Renal pelvis (tissue), 4 donors: ENCODE measurements around the gene CD37. TPM values are rescaled to one million over a fixed set of nuclear protein-coding genes. Genes with fewer than 3 reads are reported as not detected.
"Not testable (repeated sequence)": the region's sequence is repeated elsewhere in the genome, so short reads cannot be mapped to it uniquely, and the experiment has no call there.

Experiments
- DNase-seq: peaks from one replicate; pipeline ENCODE4 v3.0.0-alpha.2; 2013
- polyA plus RNA-seq, 3 donors: library from polyadenylated mRNA; unstranded; fragments of 120-200 nt; gene quantifications; one replicate each; pipeline ENCODE4 v1.2.1, GENCODE V29; 2013; ENCODE audit not compliant: insufficient read length in 3 of 3

The CD37 gene
- polyA plus RNA-seq, 3 donors, result 26.6 to 38.2 (median 36.4) TPM

DNA sequence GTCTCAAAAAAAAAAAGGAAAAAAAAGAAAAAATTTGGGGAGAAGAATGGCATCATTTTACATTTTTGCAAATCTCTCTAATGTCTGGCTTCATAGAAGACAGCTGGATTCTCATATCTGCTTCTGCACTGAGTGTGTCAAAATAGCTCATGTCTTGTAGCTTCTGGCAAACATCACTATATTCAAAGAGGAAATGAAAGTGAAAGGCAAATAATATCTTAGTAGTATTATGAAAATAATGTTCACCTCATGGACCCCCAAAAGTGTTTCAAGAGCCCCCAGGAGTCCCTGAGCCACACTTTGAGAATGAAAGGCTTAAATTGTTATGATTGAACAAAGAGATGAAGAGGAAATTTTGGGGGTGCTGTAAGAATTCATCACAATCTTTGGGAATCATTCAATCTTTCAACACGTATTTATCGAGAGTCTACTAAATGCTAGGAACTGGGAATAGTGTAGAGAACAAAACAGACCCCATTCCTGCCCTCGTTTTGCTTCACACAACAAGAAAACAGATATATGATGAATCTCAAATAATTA is 9.0 kb upstream of the CD37 start:
- DNase-seq, result no peak

DNA sequence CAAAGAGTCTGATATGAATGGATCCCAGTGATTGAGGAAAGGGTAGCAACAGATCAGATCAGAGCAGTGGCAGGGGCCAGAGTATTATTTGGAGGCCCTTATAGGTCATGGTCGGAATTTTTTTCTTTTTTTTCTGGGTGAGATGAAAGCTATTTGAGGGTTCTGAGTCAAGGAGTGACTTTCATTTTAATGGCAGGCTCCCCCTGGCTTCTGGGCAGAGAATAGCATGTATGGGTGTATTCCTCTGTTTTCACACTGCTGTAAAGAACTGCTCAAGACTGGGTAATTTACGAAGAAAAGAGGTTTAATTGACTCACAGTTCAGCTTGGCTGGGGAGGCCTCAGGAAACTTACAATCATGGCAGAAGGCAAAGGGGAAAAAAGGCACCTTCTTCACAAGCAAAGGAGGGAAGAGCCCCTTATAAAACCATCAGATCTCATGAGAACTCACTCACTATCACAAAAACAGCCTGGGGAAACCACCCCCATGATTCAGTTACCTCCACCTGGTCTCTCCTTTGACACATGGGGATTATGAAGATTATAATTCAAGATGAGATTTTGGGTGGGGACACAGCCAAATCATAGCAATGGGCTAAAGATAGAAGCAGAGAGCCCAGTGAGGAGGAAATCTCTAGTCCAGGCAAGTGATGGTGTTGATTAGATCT is 7.2 kb upstream of the CD37 start:
- DNase-seq, result no peak

DNA sequence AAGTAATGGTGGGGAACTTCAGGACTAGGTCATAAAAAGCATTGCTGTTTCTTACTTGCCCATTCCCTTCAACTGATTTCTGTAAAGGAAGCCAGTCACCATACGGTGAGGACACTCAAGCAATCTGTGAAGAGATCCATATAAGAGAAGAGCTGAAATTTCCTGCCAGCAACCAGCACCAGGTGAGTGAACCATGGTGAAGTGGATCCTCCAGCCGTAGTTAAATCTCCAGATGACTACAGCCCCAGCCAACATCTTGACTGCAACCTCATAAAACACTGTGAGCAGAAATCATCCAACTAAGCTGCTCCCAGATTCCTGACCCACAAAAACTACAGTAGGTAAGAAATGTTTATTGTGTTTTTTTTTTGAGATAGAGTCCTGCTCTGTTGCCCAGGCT is 6.5 kb upstream of the CD37 start:
- DNase-seq, result no peak

DNA sequence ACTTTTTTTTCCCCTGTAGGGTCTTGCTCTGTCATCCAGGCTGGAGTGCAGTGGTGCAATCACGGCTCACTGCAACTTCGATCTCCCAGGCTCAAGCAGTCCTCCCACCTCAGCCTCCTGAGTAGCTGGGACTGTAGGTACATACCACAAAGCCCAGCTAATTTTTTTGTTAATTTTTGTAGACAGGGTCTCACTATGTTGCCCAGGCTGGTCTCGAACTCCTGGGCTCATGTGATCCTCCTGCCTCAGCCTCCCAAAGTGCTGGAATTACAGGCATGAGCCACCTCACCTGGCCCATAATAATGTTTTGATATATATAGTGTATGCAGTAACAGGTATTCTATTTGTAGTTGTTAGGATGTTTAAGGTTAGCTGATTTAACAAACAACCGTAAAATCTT is 4.0 kb upstream of the CD37 start:
- DNase-seq, result not testable (repeated sequence)

DNA sequence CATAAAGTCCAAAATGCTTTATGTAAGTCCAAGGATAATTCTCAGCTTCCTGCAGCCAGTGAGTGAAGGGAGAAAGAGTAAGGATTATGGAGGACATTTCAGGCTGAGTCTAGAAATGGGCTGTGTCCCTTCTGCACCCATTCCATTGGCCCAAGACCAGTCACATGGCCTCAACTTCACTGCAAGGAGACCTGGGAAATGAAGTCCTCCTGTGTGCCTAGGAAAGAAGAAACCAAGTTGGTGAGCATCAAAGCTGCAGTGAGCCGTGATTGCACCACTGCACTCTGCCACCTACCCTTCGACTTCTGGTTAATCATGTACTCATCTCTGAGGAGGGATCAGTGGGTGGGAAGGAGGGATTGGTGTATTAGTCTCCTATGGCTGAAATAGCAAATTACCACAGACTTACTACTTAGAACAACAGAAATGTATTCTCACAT is 3.6 kb upstream of the CD37 start:
- peak; percentile 44 for DNase-seq

DNA sequence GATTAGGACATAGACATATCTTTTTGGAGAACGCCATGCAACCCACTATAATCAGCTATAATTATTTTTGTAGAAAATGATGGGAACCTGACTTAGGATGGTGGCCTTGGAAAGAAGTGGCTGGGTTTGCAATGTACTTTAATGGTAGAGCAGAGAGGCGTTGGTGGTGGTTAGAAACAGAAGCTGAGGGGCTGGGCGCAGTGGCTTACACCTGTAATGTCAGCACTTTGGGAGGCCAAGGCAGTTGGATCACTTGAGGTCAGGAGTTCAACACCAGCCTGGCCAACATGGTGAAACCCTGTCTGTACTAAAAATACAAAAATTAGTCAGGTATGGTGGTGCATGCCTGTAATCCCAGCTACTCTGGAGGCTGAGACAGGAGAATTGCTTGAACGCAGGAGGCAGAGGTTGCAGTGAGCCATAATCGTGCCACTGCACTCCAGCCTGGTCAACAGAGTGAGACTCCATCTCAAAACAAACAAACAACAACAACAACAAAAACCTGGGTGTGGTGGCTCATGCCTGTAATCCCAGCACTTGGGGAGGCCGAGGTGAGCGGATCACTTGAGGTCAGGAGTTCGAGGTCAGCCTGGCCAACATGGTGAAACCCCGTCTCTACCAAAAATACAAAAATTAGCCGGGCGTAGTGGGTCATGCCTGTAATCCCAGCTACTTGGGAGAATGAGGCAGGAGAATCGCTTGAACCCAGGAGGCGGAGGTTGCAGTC is 2.4 kb upstream of the CD37 start:
- DNase-seq, result not testable (repeated sequence)

DNA sequence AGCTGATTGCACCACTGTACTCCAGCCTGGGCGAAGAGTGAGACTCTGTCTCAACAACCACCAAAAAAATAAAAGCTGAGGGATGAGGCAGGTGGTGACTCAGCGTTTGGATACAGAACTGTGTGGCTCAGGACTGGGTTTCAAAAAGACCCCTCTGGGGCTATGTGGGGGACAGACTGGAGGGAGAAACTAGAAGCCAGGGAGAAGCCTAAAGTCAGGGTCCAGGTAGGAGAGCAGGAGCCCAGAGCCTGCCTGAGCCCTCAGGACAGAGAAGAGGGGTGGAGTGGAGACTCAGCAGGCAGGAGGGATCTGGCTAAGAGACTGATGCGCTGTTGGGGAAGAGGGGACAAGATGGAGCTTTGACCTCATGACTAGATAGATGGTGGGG is 1.8 kb upstream of the CD37 start:
- no peak for DNase-seq

DNA sequence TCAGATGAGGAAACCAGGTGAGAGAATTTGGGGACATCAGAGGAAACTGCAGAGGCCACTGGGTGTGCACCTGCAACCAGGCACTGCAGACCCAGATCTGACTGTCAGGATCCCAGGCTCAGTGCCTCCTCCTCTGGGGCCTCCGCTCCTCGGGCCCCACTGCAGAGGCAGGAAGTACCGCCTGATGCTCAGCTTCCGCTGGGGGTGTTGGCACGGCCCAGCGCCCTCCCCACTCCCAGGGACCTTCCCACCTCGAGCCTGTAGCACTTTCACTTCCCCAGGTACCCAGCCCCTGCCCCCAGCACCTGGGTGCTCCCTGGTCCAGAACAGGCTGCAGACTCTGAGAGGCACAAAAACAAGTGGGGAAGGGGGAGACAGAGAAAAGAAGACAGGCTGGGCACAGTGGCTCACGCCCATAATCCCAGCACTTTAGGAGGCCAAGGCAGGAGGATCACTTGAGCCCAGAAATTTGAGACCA is 1.4 kb upstream of the CD37 start:
- DNase-seq, result no peak

DNA sequence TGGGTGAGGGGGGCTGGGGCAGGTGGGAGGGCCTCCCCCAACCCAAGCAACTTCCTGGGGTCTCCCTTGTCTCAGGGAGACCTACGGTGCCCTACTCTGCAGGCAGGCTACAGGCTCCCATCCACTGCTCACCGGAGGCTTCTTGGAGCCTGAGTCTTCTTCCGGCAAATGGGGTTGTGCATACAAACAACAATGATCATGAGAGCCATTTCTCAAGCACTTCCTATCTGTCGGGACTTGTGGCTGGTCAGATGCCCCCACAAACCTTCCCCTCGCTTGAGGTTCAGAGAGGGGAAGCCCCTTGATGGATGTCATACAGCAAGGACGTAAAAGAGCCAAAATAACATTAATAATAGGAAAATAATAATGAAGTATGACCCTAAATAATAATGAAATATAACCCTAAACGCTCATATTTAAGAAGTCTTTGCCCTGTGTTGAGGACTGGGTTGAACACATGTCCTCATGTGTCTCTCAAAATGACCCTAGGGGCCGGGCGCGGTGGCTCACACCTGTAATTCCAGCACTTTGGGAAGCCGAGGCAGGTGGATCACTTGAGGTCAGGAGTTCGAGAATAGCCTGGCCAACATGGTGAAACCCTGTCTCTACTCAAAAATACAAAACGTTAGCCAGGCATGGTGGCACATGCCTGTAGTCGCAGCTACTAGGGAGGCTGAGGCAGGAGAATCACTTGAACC is 727 bp downstream of the CD37 start:
- no peak for DNase-seq

DNA sequence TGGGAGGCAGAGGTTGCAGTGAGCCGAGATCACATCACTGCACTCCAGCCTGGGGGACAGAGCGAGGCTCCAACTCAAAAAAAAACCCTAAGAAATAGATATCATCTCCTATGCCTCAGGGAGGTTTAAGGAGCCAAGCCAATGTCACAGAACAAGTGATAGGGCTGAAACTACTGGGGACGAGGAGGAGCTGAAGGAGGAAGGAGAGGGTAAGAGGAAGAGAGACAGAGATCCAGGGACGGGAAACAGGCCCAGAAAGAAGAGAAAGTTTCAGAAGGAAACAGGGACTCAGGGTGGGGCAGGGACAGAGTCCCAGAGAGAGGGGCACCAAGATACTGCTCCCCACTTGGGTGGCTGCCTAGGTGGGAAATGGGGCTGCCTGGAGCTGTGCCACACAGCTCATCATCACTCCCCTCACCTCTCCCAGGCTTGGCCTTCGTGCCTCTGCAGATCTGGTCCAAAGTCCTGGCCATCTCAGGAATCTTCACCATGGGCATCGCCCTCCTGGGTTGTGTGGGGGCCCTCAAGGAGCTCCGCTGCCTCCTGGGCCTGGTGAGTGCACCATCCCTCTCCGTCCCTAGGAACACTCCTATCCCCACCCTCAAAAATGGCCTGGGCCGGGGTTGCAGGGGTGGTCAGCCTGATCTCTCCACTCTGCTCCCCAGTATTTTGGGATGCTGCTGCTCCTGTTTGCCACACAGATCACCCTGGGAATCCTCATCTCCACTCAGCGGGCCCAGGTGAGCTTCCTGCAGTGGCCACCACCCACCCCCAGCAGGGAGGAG is 1.5 kb downstream of the CD37 start:
- DNase-seq, result no peak

DNA sequence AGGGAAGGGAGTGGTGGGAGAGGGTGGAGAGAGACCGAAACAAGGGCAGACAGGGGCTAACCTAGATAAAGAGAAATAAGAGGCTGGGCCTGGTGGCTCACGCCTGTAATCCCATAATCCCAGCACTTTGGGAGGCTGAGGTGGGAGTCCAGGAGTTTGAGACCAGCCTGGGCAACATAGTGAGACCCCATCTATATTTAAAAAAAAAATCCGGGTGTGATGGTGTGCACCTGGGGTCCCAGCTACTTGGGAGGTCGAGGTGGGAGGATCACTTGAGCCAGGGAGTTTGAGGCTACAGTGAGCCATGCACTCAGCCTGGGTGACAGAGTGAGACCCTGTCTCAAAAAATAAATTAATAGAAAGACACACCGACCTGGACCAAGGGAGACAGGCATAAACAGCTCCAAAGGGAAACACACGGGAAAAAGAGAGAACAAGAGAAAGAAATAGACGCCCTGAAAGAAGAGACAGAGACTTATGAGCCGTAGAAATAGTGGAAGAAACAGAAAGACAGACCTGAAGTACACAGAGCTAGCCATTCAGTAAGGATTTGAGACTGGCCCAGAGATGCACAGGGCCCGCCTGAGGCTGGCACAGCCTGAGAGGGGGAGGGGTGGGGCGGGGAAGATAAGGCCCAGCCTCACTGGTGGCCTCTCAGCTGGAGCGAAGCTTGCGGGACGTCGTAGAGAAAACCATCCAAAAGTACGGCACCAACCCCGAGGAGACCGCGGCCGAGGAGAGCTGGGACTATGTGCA is 2.2 kb downstream of the CD37 start:
- DNase-seq, result no peak

DNA sequence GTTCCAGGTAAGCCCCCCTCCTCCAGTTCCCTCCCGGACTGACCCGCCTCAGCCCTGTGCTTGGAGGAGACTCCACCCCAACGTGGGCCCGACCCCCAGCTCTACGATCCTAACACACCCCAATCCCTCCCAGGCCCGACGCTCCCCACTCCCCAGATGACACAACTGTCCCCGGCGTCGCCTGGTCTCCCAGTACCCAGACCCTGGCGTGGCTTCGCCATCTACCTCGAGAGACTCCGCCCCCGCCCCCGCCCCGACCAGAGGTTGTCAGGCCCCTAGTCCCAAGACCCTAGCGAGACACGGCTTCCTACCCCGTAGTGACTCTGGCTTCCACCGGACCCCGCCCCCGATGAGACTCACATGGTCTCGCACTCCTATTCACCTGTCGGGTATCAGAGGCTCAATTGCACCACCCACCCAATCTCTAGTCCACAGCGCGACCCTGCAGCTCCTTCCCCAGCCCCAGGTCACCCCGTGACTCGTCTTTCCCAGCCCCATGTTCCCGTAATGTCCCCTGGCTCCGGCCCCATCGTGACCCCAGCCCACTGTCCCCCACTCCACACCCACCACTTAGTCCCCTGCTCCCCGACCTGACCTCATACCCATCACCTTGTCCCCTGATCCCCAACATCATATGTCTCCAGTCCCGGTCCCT is 2.9 kb downstream of the CD37 start:
- no peak for DNase-seq

DNA sequence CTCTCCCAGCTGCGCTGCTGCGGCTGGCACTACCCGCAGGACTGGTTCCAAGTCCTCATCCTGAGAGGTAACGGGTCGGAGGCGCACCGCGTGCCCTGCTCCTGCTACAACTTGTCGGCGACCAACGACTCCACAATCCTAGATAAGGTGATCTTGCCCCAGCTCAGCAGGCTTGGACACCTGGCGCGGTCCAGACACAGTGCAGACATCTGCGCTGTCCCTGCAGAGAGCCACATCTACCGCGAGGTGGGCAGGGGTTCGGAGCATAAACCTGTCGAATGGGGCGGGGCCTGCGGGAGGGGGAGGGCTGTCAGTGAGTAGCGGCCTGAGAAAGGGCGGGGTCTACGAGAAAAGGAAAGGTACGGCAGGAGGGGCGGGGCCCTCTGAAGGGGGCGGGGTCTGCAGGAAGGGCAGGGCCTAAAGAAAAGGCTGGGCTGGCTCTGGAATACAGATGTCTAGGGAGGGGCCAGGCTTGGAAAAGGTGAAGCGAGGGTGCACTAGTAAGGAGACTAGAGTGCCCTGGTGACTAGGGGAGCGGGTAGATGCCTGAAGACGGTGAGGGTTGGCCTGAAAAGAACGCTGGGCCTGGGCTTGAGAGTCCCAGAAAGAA is 3.6 kb downstream of the CD37 start:
- peak; percentile 85 for DNase-seq

DNA sequence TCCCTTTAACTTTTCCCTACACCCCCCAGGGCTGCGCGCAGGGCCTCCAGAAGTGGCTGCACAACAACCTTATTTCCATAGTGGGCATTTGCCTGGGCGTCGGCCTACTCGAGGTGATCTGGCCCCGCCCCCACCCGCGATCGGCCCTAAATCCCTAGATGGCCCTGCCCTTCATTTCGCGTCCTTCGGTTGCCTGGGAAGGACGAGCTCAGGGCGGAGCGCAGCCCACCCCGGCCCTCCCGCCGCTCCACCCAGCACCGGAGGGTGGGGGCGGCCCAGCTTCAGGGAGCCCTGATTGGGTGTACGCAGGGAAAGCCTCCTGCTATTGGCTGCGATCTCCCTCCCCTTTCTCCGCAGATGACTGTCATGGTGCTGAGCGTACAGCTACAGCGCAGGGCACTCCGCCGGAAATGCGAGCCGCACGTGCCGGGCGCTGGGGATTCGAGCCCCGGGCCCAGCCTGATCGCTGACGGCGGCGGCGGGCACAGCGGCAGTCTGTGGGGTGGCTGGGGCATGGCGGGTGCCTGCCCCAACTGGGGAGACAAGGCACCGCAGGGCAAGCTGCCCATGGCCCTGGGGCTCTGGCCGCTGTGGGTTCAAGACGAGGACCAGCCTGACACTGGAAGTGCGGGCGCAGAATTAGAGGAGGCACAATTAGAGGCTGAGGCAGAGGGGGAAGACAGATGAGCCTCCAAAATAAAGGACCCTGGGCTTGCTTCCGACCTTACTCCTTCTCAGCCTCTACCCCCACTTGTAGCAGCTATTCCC is 4.3 kb downstream of the CD37 start:
- DNase-seq, result peak; percentile 93

DNA sequence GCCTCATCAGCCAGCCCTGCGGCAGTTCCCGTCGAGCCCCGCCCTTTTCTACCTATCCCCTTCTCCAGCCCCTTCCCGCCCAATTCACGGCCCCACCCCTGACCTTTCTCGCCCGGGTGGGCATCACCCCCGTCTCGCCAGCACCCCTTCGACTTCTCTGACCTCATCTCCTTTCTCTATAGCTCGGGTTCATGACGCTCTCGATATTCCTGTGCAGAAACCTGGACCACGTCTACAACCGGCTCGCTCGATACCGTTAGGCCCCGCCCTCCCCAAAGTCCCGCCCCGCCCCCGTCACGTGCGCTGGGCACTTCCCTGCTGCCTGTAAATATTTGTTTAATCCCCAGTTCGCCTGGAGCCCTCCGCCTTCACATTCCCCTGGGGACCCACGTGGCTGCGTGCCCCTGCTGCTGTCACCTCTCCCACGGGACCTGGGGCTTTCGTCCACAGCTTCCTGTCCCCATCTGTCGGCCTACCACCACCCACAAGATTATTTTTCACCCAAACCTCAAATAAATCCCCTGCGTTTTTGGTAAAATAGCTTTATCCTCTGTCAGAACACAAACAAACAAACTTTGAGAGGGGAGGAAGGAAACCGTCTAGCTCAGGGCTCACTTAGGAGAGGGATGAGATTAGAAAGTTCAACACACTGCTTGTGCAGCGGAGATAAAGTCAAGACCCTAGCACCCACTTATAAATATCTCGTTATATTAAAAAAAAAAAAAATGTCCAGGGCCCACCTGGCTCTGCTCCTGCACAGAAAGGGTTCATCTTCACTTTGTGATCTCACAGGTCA is 5.1 kb downstream of the CD37 start:
- DNase-seq, result peak; percentile 61

DNA sequence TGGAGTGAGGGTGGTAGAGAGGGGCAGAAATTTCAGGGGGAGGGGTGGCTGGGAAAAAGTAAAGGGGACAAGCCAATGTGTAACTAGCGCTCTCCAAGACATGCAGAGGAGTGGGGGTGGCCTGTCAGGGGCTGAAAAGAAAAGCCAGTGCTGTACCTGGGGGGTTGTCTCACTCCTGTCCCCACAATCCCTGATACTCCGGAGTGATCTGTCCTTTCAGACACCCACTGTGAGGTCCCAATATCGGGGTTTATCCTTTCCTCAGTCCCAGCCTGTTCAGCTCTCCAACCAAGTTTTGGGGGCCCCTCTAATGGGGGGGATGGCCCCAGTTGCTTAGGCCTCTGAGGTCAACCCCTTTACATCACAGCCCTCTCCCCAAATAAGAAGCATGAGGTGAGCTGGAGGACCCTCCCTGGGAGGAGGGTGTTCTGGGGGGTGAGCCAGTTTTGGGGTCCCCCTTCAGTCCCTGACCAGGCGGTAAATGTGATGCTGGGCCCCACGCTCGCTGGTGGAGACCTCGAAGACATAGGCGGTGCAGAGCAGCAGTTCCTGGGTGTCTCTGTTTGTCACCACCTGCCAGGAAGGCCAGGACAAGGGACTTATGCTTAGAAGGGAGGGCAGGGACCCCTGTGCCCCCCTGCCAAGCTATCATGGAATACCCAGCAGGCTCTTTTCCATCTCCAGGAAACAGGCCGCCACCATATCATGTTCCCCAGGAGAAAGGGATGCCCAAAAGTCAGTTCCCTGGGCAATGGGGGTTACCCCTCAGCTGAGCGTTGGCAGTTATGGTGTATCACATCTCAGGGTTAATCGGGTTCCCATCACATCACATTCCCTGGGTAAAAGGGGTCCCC is 5.9 kb downstream of the CD37 start:
- DNase-seq, result no peak

DNA sequence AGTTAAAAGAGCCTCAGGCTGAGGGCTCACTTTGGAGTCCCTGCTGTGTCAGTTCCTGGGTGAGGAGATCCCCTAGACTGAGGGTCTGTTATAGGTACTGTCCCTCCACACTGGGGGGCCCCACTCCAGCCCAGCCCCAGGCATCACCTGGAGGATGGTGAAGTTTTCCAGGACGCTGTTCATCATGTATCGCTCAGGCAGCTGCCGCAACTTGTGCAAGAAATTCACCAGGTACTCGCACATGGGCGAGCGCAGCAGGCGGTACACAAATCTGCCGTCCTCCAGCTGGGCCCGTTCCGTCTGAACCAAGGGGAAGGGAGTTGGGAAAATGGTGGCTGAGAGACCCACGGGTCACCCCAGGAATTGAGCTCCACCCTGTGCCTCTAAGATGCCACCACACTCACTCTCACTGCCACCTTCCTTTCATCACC is 7.1 kb downstream of the CD37 start:
- no peak for DNase-seq
